Measurements from ENCODE around the gene TMA16. TPM values are rescaled to one million over a fixed set of nuclear protein-coding genes. Genes with fewer than 3 reads are reported as not detected.

Gene TMA16
- polyA plus RNA-seq, 1 donor from 2014 or later = 6.6 TPM

- Histone ChIP-seq H3K27ac (ENCODE audit: low read length) (no peak overlapping the region), H2AFZ (ENCODE audit: low read depth, low read length) (no peak overlapping the region), H3K36me3 (ENCODE audit: insufficient read depth, low read length) (no peaks in the 10 kb centered on the region), H3K79me2 (replicated peaks; ENCODE audit: insufficient read depth, low read length) (no peaks in the 10 kb centered on the region), H3K9ac (ENCODE audit: low read length) (no peak overlapping the region), H3K9me2 (ENCODE audit: insufficient read depth, low read length) (no peaks in the 10 kb centered on the region), H3K9me3 (ENCODE audit: low read length) (no peaks in the 10 kb centered on the region), H3F3A (ENCODE audit: insufficient read depth, low read length, poor library complexity, severe bottlenecking) (no peaks in the 10 kb centered on the region), H3K27me3 (ENCODE audit: insufficient read depth, low read depth, low read length) (no peaks in the 10 kb centered on the region), H4K20me1 (ENCODE audit: insufficient read depth) (no peaks in the 10 kb centered on the region), H3K4me3 (ENCODE audit: low read length) (no peak overlapping the region), H3K4me2 (ENCODE audit: low read length) (no peak overlapping the region)
- TF ChIP-seq MXI1 (conservative IDR thresholded peaks at IDR 0.05; ENCODE audit: poor library complexity, severe bottlenecking) = no peak
- TF ChIP-seq EP300 (conservative IDR thresholded peaks at IDR 0.05; ENCODE audit: poor library complexity, severe bottlenecking) = peak; percentile 14
- peak; percentile 90 for TF ChIP-seq RAD21 (conservative IDR thresholded peaks at IDR 0.05)
- TF ChIP-seq EZH2 (IDR thresholded peaks at IDR 0.05; ENCODE audit: borderline replicate concordance, insufficient read depth, low read length, poor library complexity, severe bottlenecking) = no peak
- TF ChIP-seq POLR2AphosphoS5 (IDR thresholded peaks at IDR 0.05) = no peak
- peak; percentile 79 for TF ChIP-seq CTCF (IDR thresholded peaks at IDR 0.05; ENCODE audit: poor library complexity, severe bottlenecking)
- TF ChIP-seq, protein P1, sequence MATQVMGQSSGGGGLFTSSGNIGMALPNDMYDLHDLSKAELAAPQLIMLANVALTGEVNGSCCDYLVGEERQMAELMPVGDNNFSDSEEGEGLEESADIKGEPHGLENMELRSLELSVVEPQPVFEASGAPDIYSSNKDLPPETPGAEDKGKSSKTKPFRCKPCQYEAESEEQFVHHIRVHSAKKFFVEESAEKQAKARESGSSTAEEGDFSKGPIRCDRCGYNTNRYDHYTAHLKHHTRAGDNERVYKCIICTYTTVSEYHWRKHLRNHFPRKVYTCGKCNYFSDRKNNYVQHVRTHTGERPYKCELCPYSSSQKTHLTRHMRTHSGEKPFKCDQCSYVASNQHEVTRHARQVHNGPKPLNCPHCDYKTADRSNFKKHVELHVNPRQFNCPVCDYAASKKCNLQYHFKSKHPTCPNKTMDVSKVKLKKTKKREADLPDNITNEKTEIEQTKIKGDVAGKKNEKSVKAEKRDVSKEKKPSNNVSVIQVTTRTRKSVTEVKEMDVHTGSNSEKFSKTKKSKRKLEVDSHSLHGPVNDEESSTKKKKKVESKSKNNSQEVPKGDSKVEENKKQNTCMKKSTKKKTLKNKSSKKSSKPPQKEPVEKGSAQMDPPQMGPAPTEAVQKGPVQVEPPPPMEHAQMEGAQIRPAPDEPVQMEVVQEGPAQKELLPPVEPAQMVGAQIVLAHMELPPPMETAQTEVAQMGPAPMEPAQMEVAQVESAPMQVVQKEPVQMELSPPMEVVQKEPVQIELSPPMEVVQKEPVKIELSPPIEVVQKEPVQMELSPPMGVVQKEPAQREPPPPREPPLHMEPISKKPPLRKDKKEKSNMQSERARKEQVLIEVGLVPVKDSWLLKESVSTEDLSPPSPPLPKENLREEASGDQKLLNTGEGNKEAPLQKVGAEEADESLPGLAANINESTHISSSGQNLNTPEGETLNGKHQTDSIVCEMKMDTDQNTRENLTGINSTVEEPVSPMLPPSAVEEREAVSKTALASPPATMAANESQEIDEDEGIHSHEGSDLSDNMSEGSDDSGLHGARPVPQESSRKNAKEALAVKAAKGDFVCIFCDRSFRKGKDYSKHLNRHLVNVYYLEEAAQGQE (IDR thresholded peaks at IDR 0.05; ENCODE audit: borderline replicate concordance) = no peak
- TF ChIP-seq SMC3 (conservative IDR thresholded peaks at IDR 0.05; ENCODE audit: poor library complexity) = peak; percentile 91
Observed at GRCh38 chr4:163556177-163556576, 61.7 kb downstream of the TMA16 start.

DNA sequence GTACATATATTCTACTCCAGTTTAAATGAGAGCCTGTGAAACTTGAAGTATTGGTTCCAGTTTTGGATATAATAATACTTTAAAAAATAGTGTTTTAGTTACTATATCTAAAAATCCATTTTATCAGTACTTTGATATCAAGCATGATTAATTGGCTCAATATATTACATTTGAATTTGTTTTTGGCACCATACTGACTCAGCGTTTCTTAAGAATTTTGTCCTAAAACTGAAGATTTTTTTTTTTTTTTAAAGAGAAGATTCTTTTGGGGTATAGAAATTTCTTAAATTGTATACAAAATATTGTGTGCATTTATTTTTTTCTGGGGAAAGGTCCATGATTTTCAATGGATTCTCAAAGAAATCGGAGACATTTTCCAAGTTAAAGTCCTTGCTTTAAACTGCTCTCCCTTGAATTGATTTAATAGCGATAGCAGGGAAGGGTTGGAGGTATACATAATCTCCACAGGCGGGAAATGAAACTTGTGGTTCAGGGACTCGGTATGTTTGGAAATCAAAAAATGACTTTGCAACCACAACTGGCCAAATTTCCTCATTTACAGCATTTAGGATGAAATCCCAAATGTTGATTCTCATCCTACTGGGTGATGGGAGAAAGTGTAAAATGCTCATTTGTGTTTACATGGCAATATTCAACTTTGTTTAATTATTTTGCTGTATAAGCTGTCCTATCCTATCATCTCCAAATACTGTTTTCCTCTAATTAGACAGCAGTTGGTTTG is 62.3 kb downstream of the TMA16 start:
- Histone ChIP-seq H3K9me3 (ENCODE audit: low read length) (no peaks in the 10 kb centered on the region), H3K4me3 (ENCODE audit: low read length) (no peak overlapping the region), H4K20me1 (ENCODE audit: insufficient read depth) (no peaks in the 10 kb centered on the region), H3K27ac (ENCODE audit: low read length) (no peak overlapping the region), H2AFZ (ENCODE audit: low read depth, low read length) (no peak overlapping the region), H3F3A (ENCODE audit: insufficient read depth, low read length, poor library complexity, severe bottlenecking) (no peaks in the 10 kb centered on the region), H3K9ac (ENCODE audit: low read length) (no peak overlapping the region), H3K27me3 (ENCODE audit: insufficient read depth, low read depth, low read length) (no peaks in the 10 kb centered on the region), H3K4me2 (ENCODE audit: low read length) (no peak overlapping the region), H3K79me2 (replicated peaks; ENCODE audit: insufficient read depth, low read length) (no peaks in the 10 kb centered on the region), H3K36me3 (ENCODE audit: insufficient read depth, low read length) (no peaks in the 10 kb centered on the region), H3K9me2 (ENCODE audit: insufficient read depth, low read length) (no peaks in the 10 kb centered on the region)
- TF ChIP-seq TAF1 (IDR thresholded peaks at IDR 0.05; ENCODE audit: low read depth) (no peak), POLR2AphosphoS5 (IDR thresholded peaks at IDR 0.05) (no peak), EP300 (conservative IDR thresholded peaks at IDR 0.05; ENCODE audit: poor library complexity, severe bottlenecking) (no peak), CTCF (IDR thresholded peaks at IDR 0.05; ENCODE audit: poor library complexity, severe bottlenecking) (no peak), RAD21 (conservative IDR thresholded peaks at IDR 0.05) (no peak), SMC3 (conservative IDR thresholded peaks at IDR 0.05; ENCODE audit: poor library complexity) (no peak), MXI1 (conservative IDR thresholded peaks at IDR 0.05; ENCODE audit: poor library complexity, severe bottlenecking) (no peak), EZH2 (IDR thresholded peaks at IDR 0.05; ENCODE audit: borderline replicate concordance, insufficient read depth, low read length, poor library complexity, severe bottlenecking) (no peak)
- TF ChIP-seq, protein P1 (IDR thresholded peaks at IDR 0.05; ENCODE audit: borderline replicate concordance) = no peak
